GM19455 (cell line): ENCODE results near the gene CLIC3.
"Not testable (repeated sequence)": the region's sequence is repeated elsewhere in the genome, so short reads cannot be mapped to it uniquely, and the experiment has no call there.

Experiments
- ATAC-seq: cut with Tn5 transposase; IDR thresholded peaks from one replicate; pipeline ENCODE4 v1.9.1; 2021; ENCODE audit not compliant: unreplicated experiment

The CLIC3 gene, protein sequence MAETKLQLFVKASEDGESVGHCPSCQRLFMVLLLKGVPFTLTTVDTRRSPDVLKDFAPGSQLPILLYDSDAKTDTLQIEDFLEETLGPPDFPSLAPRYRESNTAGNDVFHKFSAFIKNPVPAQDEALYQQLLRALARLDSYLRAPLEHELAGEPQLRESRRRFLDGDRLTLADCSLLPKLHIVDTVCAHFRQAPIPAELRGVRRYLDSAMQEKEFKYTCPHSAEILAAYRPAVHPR

DNA sequence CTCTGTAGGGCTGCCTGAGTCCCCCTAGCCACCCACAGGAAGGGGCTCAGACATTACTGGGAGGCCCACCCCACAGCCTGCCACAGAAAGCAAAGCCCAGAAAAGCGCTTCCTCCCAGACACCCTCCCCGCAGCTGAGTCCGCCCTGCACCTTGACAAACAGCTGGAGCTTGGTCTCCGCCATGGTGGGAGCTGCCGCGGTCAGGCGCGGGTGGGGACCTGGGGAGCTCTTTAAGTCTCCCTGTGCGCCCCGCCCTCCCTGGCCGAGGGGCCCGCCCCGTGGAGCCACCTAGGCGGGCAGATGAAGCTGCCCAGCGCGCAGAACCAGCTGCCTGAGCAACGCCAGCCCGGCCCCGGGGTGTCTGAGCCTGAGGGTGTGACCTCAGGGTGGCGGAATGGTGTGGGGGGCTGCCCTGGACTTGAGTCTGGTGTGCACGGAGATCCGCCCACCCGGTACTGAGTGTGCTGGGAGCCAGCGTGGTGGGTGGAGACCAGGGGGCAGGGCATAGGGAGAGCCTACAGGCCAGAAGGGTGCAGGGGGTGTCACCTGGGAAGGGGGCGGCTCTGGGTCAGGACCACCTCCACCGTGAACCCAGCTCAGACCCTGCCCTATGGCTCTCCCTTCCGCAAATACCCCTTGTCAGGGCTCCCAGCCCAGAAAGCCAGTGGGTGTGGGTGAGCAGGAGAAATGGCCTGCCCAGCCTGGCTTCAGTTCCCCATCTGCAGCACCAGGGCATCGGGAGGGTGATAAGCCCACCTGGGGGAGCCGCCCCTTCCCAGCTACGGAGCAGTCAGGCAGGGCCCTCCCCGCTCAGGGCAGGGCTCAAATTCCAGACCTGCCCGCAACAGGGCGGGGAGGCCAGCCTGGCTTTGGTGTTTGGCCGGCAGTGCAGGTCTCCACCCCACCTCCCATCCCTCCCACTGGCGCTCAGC, at the start of gene CLIC3:
Gene CLIC3, minus strand, starts transcription at position 208 of the 932 bp plus-strand sequence. Its CDS starts 25 bp downstream, at position 183.
- no peak for ATAC-seq

DNA sequence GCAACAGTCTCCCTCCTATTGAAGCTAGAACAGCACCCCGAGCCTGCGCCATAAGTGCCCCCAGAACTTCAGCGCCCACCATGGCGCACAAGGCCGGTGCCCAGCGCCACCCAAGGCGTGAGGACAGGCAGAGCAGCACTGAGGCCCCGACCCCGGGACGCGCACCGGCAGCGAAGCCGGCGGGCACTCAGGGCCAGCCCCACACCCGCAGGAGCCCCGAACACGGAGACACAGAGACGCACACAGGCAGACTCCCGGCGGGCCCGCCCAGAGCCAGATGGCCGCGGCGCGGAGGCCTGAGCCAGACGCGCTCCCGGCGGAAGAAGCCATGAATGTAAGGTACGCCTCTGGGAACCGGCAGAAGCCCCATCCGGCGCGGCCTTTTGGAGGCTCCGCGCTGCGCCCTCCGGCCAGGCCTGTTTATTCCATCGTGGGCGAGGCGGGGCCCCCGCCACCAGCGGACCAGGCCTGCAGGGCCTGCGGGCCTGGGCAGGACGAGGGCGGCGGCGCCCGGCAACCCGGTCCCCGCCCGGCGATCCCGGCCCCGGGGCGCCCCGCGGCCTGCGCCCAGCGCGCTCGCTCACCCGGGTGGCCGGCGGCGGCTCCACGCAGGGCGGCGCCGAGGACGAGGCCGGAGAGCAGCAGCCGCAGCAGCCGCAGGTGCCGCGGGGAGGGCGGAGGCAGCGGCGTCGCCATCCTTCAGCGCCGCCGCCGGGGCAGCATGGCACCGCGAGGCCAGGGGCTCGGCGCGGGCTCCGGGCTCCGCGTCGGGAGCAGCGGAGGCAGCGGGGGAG, 49.1 kb upstream of the CLIC3 start:
- no peak for ATAC-seq

DNA sequence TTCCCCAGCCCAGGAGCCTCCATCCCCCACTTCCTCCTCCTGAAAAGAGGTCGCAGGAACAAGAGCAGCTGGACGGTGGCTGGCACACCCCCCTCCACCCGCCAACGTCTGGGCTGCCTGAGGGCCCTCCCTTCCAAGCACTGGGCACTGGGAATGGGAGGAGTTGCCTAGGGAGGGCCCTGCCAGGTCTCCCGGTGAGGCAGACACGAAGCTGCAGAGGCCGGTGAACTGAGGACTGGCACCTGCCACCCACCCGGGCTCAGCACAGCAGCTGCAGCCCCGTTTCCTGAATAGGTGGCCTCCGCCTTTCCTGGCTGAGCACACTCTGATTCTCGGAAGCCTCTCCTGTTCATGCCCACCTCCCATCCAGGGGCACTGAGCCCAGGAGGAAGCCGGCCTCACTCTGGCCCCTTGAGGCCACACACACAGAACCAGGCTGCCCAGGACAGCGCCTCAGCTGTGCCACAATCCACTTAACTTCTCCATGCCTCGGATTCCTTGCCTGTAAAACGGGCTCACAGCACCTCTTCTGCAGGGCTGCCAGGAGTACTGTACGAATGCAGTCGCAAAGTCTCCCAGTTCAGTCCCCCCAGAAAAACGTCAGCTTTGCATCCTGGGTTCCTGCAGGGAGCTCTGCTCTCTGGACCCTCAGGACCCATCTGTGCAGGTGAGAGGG, 48.3 kb upstream of the CLIC3 start:
- ATAC-seq = no peak

DNA sequence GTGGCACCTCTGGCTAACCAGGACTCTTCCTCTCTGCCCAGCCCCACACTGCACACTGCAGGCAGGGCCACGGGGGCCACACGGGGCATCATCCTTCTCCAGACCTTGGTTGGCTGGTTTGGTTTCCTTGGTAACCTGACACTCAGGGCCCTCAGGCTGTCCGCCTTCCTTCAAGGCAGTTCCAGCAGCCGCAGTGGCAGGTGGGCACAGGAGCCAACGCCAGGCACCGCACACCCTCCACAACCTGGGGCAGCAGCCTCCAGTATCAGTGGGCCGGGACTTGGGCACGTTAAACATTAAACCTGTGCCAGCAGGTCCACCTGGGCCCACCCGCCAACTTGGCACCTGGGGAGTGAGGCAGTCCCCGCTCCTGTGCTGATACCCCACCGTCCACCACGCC, 47.7 kb upstream of the CLIC3 start:
- no peak for ATAC-seq

DNA sequence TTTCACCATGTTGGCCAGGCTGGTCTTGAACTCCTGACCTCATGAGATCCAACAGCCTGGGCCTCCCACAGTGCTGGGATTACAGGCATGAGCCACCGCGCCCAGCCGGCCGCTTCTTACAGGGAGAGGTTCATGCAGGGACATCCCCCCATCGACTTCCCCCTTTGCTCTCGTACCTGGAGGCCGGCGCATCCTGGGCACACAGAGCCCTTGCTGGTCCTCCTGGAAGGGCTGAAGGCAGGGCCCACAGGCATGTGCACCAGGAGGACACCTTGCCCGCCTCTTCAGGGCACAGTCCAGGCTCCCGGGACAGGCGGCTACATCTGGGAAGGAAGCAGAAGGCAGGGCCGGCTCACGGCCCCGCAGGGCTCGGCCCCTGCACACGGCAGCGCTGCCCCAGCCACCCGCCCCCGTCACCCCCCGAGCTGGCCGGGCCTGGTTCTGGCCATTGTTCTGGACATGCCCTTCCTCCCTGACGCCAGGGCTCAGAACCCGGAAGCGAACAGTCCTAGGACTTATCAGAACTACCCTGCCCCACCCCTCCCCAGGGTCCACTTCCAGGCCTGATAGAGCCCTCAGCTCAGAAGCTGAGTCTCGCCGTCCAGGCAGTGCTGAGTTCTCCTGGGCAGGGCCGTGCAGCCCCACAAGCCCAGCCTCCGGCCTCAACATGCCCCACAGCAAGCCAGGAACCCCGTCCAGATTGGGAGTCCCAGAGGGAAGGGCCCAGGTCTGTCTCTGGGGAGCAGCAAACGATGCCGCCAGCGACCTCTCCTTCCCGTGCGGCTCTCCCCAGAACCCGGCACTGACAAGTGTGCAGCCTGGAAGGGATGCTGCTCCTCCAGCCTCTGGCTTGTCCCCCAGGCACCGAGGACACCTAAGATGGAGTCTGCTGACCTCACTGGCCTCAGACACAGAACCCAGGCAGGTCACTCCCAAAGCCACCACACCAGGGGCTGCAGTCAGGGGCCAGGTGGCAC, 46.7 kb upstream of the CLIC3 start:
- no peak for ATAC-seq

DNA sequence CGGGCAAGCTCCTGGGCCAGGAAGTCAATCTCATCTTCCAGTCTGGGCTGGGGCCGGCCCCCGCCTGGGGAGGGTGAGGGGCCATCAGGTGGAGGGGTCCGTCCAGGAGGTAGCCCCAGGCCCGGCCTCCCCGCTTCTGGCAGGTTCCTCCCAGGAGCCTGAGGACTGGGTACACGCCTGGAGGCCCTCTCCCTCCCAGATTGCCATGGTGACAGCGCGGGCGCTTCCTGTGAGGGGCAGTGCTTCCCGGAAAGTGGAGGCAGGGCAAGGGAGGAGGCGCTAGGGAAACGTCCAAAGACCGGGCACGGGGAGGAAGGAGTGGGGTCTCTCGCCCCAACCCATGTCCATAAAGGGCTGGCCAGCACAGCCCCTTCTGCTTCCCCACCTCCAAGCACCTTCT, 44.8 kb upstream of the CLIC3 start:
- ATAC-seq = no peak

DNA sequence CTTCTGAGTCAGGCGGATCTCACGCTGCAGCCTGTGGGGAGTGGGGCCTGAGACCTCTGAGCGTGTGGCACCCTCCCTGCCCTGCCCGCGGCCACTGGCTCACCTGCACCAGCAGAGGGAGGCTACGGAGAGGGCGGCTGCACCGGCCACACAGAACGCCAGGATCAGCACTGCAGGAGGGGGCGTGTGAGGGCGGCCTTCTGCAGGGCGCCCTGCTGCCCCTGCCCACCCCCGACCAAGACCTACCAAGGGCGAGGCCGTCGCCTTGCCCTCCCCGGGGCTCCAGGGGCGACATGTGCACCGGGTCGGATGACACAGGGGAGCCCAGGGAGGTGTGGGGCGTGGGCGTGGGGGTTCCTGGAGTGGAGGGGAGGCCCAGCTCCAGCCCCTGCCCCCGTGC, 44.2 kb upstream of the CLIC3 start:
- no peak for ATAC-seq

DNA sequence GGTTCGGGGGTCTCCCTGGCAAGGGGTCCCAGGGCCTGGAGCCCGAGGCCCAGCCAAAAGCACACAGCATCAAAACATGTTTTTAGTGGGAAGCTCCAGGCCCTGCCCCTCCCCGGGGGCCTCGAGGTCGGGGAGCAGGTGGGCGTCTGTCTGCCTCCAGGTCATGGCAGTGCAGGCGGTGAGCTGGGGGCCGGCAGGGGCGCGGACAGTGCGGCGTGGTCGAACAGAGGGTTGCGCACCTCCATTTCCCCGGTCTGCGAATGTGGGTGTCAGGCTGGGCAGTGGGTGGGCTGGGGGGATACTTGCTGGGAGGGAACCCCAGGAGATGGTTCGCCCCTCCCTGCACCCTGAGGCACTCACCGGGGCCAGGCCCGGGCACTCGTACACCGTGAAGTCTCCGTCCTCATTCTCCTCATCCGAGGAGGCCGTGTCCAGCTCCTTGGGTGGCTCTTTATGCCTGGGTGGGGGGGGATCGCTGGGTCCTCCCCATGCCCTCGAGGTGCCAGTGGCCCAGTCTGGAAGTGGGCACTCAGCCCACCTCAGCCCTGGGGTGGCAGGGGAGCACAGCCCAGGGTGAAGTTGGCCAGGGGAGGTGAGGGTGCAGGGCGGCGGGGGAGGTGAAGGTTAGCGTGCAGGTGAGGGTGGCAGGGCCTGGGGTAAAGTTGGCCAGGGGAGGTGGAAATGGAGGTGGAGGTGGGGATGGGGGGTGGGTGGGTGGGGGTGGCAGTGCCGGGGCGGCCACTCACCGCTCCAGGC, 43.4 kb upstream of the CLIC3 start:
- ATAC-seq = no peak

DNA sequence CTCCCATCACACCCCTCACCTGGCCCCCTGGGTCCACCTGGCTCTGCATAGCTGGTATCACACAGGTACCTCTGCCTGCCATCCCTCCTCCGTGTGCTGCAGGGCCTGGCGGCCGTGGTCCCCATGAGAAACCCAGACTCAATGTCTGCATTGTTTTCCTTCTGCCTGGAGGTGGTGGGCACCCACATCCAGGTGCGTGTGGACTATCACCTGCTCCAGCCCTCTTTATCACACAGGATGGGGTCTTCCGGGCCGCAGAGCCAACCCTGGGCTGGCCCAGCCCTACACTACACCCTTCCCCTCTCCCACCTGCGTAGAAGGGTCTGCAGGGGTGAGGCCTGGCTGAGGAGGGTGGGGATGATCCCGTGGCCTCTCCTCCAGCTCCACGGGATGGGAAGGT, 42.5 kb upstream of the CLIC3 start:
- ATAC-seq = no peak

DNA sequence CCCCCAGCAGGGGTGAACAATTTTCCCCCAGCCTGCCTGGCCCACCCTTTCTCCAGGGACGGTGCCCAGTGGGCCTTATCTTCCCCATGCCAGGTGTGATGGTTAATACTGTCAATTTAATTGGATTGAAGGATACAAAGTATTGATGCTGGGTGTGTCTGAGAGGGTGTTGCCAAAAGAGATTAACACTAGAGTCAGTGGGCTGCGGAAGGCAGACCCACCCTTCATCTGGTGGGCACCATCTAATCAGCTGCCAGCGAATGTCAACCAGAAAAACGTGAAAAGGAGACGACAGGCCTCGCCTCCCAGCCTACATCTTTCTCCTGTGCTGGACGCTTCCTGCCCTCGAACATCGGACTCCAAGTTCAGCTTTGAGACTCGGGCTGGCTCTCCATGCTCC, 41.1 kb upstream of the CLIC3 start:
- ATAC-seq = no peak

DNA sequence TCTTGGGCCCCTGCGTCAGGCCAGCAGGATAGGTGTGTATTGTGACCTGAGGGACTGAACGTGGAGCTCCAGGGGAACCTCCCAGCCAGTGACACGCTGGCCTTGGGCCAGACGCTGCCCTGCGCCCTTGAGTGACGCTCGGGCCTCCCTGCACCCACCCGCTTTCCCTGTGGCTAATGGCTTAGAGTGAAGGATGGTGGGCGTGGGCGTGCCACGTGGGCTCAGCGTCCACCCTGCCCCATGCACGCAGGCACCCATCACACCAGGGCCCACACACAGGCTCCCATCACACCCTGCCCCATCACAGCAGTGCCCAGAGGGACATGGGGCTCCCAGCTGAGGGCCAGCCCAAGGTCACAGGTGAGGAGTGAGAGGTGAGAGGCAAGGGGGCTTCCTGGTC, 40.7 kb upstream of the CLIC3 start:
- no peak for ATAC-seq

DNA sequence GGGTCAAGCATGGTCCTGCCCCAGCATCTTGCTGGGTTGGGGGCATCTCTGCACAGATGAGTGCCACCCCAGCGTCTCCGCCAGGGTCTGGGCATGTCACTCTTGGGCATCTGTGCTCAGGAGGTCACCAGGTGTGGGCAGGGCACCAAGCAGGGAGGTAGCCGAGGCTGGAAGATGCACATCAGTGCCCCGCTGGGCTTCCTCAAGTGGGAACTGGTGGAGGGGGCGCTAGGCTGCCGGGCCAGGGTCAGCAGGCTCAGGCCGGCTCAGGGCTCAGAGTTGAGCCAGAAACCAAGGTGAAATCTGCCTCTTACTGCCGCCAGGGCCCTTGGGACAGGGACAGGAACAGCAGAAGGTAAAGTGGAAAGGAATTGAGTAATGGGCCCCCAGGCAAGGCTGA, 39.6 kb upstream of the CLIC3 start:
- ATAC-seq = no peak

DNA sequence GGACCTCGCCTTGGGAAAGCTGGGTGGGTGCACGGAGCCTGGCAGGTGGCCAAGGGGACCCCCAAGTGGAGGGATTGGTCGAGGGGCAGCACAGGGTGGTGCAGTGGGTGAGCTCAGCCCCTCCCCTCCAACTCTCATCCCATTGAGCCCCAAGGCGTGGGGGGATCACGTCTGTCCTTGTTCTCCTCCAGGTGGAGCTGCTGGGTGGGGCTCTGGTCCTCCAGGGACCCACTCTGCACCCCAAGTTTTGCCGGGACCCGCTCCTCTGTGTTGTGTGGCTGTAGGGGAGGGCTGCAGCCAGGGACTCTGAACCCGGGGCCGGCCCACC, 39.1 kb upstream of the CLIC3 start:
- no peak for ATAC-seq

DNA sequence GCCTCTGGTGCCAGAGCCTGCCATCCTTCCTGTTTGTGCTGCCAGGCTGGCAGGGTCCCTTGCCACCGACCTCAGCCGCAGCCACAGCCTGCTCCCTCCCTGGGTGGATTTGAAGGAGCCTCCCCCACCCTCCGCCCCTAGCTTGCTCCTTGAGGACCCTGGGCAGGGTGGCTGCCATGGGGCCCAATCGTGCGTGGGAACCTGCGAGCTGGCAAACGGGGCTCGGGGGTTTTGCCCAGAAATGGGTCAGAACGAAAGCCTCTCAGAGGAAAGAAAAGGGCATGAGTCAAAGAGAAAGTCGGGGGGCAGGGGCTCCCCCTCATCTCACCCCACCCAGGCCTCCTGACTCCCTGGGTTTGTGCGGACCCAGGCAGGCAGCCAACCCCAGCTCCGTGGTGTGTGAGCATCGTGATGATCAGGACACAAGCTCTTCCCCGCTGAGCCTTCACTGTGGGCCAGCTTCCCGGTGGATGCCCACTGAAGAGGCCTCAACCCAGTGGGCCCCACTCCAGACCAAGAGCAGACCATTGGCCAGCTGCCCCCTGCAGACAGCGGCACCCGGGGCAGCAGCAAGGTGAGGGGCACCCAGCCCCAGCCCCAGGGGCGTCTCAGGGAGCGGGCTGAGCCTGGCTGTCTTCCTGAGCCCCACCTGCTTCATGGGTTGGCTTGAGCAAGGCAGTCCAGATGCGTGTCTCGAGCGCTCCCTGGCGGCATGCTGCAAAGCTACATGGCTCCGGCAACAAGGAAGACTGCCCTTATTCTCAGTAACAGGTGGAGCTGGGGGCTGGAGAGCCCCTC, 38.5 kb upstream of the CLIC3 start:
- ATAC-seq = no peak

DNA sequence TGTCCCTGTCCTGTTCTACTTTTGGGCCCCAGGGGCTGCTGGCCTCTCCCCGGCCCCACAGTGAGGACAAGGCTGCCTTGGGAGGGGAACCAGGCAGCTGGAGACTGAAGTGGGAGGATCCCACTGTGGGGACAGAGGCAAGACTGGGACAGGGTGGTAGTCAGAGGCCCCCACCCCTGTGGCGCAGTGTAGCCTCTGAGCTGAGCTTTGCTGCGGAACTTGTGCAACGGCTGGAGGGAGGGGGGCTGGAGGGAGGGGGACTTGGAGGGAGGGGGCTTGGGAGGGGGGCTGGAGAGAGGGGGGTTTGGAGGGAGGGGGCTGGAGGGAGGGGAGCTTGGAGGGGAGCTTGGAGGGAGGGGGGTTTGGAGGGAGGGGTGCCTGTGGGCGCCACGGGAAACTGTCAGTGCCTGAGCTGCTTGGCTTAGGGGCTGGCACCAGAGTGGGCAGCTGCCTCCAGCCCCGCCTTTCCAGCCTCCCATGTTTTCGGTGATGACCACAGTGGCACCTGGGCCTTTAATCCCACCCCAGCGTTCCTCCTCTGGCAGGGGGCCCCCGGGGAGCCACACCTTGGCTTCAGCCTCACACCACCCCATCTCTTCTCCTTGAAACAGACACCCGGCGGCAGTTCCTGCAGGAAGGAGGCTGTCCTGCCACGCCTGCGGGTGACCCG, 37.8 kb upstream of the CLIC3 start:
- no peak for ATAC-seq

DNA sequence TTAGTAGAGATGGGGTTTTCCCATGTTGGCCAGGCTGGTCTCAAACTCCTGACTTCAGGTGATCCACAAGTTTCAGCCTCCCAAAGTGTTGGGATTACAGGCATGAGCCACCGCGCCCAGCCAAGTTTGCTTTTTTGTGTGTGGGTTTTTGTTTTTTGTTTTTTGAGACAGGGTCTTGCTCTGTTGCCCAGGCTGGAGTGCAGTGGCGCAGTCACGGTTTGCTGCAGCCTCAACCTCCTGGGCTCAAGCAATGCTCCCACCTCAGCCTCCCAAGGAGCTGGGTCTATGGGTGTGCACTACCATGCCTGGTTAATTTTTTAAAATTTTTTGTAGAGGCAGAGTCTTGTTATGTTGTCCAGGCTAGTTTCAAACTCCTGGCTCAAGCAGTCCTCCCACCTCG, 37.1 kb upstream of the CLIC3 start:
- ATAC-seq = not testable (repeated sequence)

DNA sequence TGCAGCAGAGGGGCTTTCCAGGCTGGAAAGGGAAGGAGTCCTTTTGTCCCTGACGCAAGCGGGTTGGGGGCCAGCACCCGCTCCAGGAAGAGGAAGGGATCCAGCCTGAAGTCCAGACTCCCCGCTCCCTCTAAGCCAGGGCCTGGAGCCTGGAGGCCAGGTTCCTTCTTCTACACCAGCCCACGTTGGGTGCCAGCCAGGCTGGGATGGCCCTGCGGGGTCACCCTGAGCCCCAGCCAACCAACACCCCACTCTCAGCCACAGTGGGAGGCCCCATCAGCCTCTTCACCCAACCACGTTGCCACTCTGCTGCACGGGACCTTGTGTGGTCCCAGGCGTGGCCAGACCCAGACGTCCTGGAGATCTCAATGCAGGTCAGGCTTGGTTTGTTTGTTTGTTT, 36.5 kb upstream of the CLIC3 start:
- no peak for ATAC-seq
